Neural cell (in vitro differentiated cells): Measurements from ENCODE around the gene BZW2. TPM values are rescaled to one million over a fixed set of nuclear protein-coding genes. Genes with fewer than 3 reads are reported as not detected.

Experiments
- H2AFZ ChIP-seq: fragments of 200-600, 300-800 bp; sonication (generic), shearing (Covaris generic); 2 replicates; pipeline ENCODE4 v1.6.0; 2014; ENCODE audit warnings: low read depth, mild to moderate bottlenecking, antibody characterized with exemption, low read length, moderate library complexity
- H3F3A ChIP-seq: fragments of 200-600 bp; shearing (Covaris generic); 2 replicates; pipeline ENCODE4 v1.6.1; 2016; ENCODE audit warnings: mild to moderate bottlenecking, moderate library complexity, mixed read lengths, antibody characterized with exemption, low read length; ENCODE audit not compliant: insufficient read depth, poor library complexity, severe bottlenecking
- H3K27ac ChIP-seq: fragments of 200-600, 300-800 bp; sonication (generic), shearing (Covaris generic); 2 replicates; pipeline ENCODE4 v1.5.1; 2014; ENCODE audit warnings: mild to moderate bottlenecking, low read length, moderate library complexity
- H3K27me3 ChIP-seq: fragments of 300-800, 200-600 bp; sonication (generic), shearing (Covaris generic); 2 replicates; pipeline ENCODE4 v1.6.0; 2014; ENCODE audit warnings: mild to moderate bottlenecking, low read depth, low read length, moderate library complexity; ENCODE audit not compliant: insufficient read depth
- H3K36me3 ChIP-seq: fragments of 300-800, 200-600 bp; sonication (generic), shearing (Covaris generic); 2 replicates; pipeline ENCODE4 v1.5.1; 2014; ENCODE audit warnings: mild to moderate bottlenecking, antibody characterized with exemption, low read length, moderate library complexity; ENCODE audit not compliant: insufficient read depth
- H3K4me2 ChIP-seq: fragments of 300-800, 200-600 bp; sonication (generic), shearing (Covaris generic); 2 replicates; pipeline ENCODE4 v1.6.0; 2014; ENCODE audit warnings: mild to moderate bottlenecking, low read length
- H3K4me3 ChIP-seq: fragments of 300-800, 200-600 bp; sonication (generic), shearing (Covaris generic); 2 replicates; pipeline ENCODE4 v1.5.1; 2014; ENCODE audit warnings: mild to moderate bottlenecking, low read length, moderate library complexity
- H3K79me2 ChIP-seq: fragments of 200-600 bp; shearing (Covaris generic); replicated peaks from 2 replicates; pipeline ENCODE4 v1.6.0; 2014; ENCODE audit warnings: mild to moderate bottlenecking, low read length, moderate library complexity; ENCODE audit not compliant: insufficient read depth
- H3K9ac ChIP-seq: fragments of 300-800, 200-600 bp; sonication (generic), shearing (Covaris generic); 2 replicates; pipeline ENCODE4 v1.6.1; 2016; ENCODE audit warnings: mild to moderate bottlenecking, low read length, mixed read lengths
- H3K9me2 ChIP-seq: fragments of 200-600 bp; shearing (Covaris generic); 2 replicates; pipeline ENCODE4 v1.6.1; 2016; ENCODE audit warnings: mild to moderate bottlenecking, low read length, mixed read lengths; ENCODE audit not compliant: insufficient read depth
- H3K9me3 ChIP-seq: fragments of 200-600, 300-800 bp; sonication (generic), shearing (Covaris generic); 2 replicates; pipeline ENCODE4 v1.6.1; 2016; ENCODE audit warnings: mild to moderate bottlenecking, mixed run types, low read length, moderate library complexity, mixed read lengths
- H4K20me1 ChIP-seq: fragments of 200-600 bp; shearing (Covaris generic); 2 replicates; pipeline ENCODE4 v1.6.1; 2016; ENCODE audit warnings: mild to moderate bottlenecking, mixed run types; ENCODE audit not compliant: insufficient read depth
- CTCF ChIP-seq: fragments of 450-650 bp; IDR thresholded peaks from 2 replicates; pipeline ENCODE4 v1.5.1; 2014; ENCODE audit warnings: antibody characterized with exemption, mild to moderate bottlenecking, moderate library complexity; ENCODE audit not compliant: poor library complexity, severe bottlenecking
- EP300 ChIP-seq: fragments of 450-650 bp; conservative IDR thresholded peaks from 2 replicates; pipeline ENCODE4 v1.6.1; 2014; ENCODE audit warnings: antibody characterized with exemption, mild to moderate bottlenecking, moderate library complexity; ENCODE audit not compliant: poor library complexity, severe bottlenecking
- EZH2 ChIP-seq: fragments of 200-600, 300-800 bp; shearing (Covaris generic), sonication (generic); IDR thresholded peaks from 2 replicates; pipeline ENCODE4 v1.6.1; 2014; ENCODE audit warnings: antibody characterized with exemption, low read length, borderline replicate concordance, mild to moderate bottlenecking; ENCODE audit not compliant: insufficient read depth, poor library complexity, severe bottlenecking
- MXI1 ChIP-seq: fragments of 450-650 bp; conservative IDR thresholded peaks from 2 replicates; pipeline ENCODE4 v1.6.1; 2014; ENCODE audit warnings: antibody characterized with exemption, mild to moderate bottlenecking; ENCODE audit not compliant: poor library complexity, severe bottlenecking
- POLR2AphosphoS5 ChIP-seq: IDR thresholded peaks from 2 replicates; pipeline ENCODE4 v1.6.1; 2012
- RAD21 ChIP-seq: fragments of 450-650 bp; conservative IDR thresholded peaks from 2 replicates; pipeline ENCODE4 v1.6.1; 2014; ENCODE audit warnings: antibody characterized with exemption, mild to moderate bottlenecking, moderate library complexity
- SMC3 ChIP-seq: fragments of 450-650 bp; conservative IDR thresholded peaks from 2 replicates; pipeline ENCODE4 v1.6.1; 2014; ENCODE audit warnings: antibody characterized with exemption, mild to moderate bottlenecking, moderate library complexity; ENCODE audit not compliant: poor library complexity
- TAF1 ChIP-seq: IDR thresholded peaks from 2 replicates; pipeline ENCODE4 v1.6.1; 2012; ENCODE audit warnings: low read depth
- polyA plus RNA-seq: library from polyadenylated mRNA; depleted of rRNA; stranded (reverse); fragments of >200 nt; gene quantifications from 2 replicates; pipeline ENCODE4 v1.2.3, GENCODE V29; 2014
- TF ChIP-seq, protein P1 (sequence below): IDR thresholded peaks from 2 replicates; pipeline ENCODE4 v1.6.1; 2012; ENCODE audit warnings: borderline replicate concordance

Gene BZW2
- polyA plus RNA-seq, 1 donor from 2014 or later = 203 TPM

- no peak overlapping the region for H3K4me3 ChIP-seq
- H3K9me3 ChIP-seq = no peaks in the 10 kb centered on the region
- no peaks in the 10 kb centered on the region for H4K20me1 ChIP-seq
- H3K9ac ChIP-seq = no peak overlapping the region
- H3K4me2 ChIP-seq = no peak overlapping the region
- TF ChIP-seq POLR2AphosphoS5 = no peak
- TF ChIP-seq TAF1 = no peak
- TF ChIP-seq EZH2 = no peak
- TF ChIP-seq RAD21 = no peak
- TF ChIP-seq MXI1 = no peak
- TF ChIP-seq, protein P1, sequence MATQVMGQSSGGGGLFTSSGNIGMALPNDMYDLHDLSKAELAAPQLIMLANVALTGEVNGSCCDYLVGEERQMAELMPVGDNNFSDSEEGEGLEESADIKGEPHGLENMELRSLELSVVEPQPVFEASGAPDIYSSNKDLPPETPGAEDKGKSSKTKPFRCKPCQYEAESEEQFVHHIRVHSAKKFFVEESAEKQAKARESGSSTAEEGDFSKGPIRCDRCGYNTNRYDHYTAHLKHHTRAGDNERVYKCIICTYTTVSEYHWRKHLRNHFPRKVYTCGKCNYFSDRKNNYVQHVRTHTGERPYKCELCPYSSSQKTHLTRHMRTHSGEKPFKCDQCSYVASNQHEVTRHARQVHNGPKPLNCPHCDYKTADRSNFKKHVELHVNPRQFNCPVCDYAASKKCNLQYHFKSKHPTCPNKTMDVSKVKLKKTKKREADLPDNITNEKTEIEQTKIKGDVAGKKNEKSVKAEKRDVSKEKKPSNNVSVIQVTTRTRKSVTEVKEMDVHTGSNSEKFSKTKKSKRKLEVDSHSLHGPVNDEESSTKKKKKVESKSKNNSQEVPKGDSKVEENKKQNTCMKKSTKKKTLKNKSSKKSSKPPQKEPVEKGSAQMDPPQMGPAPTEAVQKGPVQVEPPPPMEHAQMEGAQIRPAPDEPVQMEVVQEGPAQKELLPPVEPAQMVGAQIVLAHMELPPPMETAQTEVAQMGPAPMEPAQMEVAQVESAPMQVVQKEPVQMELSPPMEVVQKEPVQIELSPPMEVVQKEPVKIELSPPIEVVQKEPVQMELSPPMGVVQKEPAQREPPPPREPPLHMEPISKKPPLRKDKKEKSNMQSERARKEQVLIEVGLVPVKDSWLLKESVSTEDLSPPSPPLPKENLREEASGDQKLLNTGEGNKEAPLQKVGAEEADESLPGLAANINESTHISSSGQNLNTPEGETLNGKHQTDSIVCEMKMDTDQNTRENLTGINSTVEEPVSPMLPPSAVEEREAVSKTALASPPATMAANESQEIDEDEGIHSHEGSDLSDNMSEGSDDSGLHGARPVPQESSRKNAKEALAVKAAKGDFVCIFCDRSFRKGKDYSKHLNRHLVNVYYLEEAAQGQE = no peak
- TF ChIP-seq CTCF = no peak
- TF ChIP-seq SMC3 = no peak
- no peak for TF ChIP-seq EP300
- H3K27me3 ChIP-seq = no peaks in the 10 kb centered on the region
- H3K36me3 ChIP-seq = no peaks in the 10 kb centered on the region
- no peaks in the 10 kb centered on the region for H3K9me2 ChIP-seq
- H2AFZ ChIP-seq = no peak overlapping the region
- no peak overlapping the region for H3K27ac ChIP-seq
- no peaks in the 10 kb centered on the region for H3K79me2 ChIP-seq
- no peaks in the 10 kb centered on the region for H3F3A ChIP-seq
Measured at GRCh38 chr7:16721541-16721940, 75.6 kb downstream of the BZW2 start.

GRCh38 chr7:16724344-16724743, 78.4 kb downstream of the BZW2 start:
- H4K20me1 ChIP-seq = no peaks in the 10 kb centered on the region

GRCh38 chr7:16726189-16726588, 80.2 kb downstream of the BZW2 start:
- H3K36me3 ChIP-seq = no peaks in the 10 kb centered on the region
- H3K9me2 ChIP-seq = no peaks in the 10 kb centered on the region
- H2AFZ ChIP-seq = no peak overlapping the region
- no peak overlapping the region for H3K4me3 ChIP-seq
- H3K27me3 ChIP-seq = no peaks in the 10 kb centered on the region
- H3K9ac ChIP-seq = no peak overlapping the region
- no peak overlapping the region for H3K4me2 ChIP-seq
- TF ChIP-seq CTCF (no peak), MXI1 (no peak), EP300 (no peak), TAF1 (no peak), EZH2 (no peak), POLR2AphosphoS5 (no peak), SMC3 (no peak), RAD21 (no peak)
- TF ChIP-seq, protein P1 = no peak
- H3F3A ChIP-seq = no peaks in the 10 kb centered on the region
- H4K20me1 ChIP-seq = no peaks in the 10 kb centered on the region
- no peak overlapping the region for H3K27ac ChIP-seq
- no peaks in the 10 kb centered on the region for H3K79me2 ChIP-seq
- H3K9me3 ChIP-seq = no peaks in the 10 kb centered on the region

More at GRCh38 chr7:16724344-16724743, 78.4 kb downstream of the BZW2 start:
- no peak overlapping the region for H2AFZ ChIP-seq
- no peaks in the 10 kb centered on the region for H3K9me2 ChIP-seq
- no peak for TF ChIP-seq EZH2
- H3K27me3 ChIP-seq = no peaks in the 10 kb centered on the region
- H3K4me2 ChIP-seq = no peak overlapping the region
- H3K79me2 ChIP-seq = no peaks in the 10 kb centered on the region
- H3K36me3 ChIP-seq = no peaks in the 10 kb centered on the region
- no peaks in the 10 kb centered on the region for H3F3A ChIP-seq
- no peak overlapping the region for H3K4me3 ChIP-seq
- H3K9me3 ChIP-seq = no peaks in the 10 kb centered on the region
- H3K27ac ChIP-seq = no peak overlapping the region
- no peak overlapping the region for H3K9ac ChIP-seq
